Measurements from ENCODE around the gene PITPNM3. TPM values are rescaled to one million over a fixed set of nuclear protein-coding genes. Genes with fewer than 3 reads are reported as not detected.
A peak's percentile ranks its signal among the peaks of the same experiment; 100 is the strongest.

The PITPNM3 gene
- total RNA-seq, 5 donors from 2014 or later (not counting 1 experiment from before 2014, with no cell fraction given) = 0.20 to 0.98 (median 0.61) TPM

DNA sequence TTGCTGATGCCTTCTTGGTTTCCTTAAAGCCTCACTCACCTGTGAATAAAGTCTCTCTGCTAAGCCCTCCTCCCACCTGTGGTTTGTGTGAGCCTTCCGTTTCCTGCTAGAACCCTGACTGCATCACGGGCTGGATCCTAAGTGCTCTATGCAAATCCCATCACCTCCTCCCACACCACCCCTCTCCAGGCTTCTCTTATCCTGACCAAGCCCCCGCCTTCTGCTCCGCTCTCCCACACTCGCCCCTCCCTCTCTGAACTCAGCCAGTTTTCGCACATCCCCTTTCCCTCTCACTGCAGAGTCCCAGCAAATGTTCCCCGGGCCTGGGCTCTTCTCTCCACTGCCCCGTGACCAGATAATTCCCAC is 60.3 kb downstream of the PITPNM3 start:
- CTCF ChIA-PET = no interaction called here
- peaks cover 0 to 2% of the 10 kb centered on the region in 2 experiments for H3K27me3 ChIP-seq (replicated peaks in 1 of 2; ENCODE audit: control insufficient read depth in 2 of 2, extremely low read depth in 1 of 2, insufficient read depth in 2 of 2, low read length in 1 of 2)
- peak overlapping the region in 1 of 2 donors; percentile 7 for H3K4me3 ChIP-seq (ENCODE audit: control insufficient read depth in 1 of 2, extremely low read depth in 1 of 2, low read length in 1 of 2)
- 6% methylated on average over 8 of the region's 8 CpGs for WGBS (ENCODE audit: insufficient coverage)
- H3K4me3 Mint-ChIP-seq = peak overlapping the region in 2 of 3 donors; percentile 34 to 70
- H3K27ac ChIP-seq (ENCODE audit: low read length) = no peak overlapping the region
- H3K4me1 ChIP-seq (ENCODE audit: control insufficient read depth in 1 of 2, extremely low read depth in 1 of 2, insufficient read depth in 2 of 2, low read length in 2 of 2) = peaks cover 2 to 15% of the 10 kb centered on the region in 2 experiments
- no peaks in the 10 kb centered on the region for H3K9me3 Mint-ChIP-seq
- peaks cover 18 to 22% (median 20%) of the 10 kb centered on the region in 3 donors for H3K4me1 Mint-ChIP-seq
- peak; percentile 48 to 76 (median 62) for ATAC-seq (replicated peaks in 1 of 4)
- H3K9me3 ChIP-seq = no peaks in the 10 kb centered on the region
- POLR2A ChIA-PET = no interaction called here
- no peaks in the 10 kb centered on the region for H3K36me3 Mint-ChIP-seq
- H3K27me3 Mint-ChIP-seq = peaks cover 0 to 3% of the 10 kb centered on the region in 2 donors
- peak in 3 of 35 experiments; percentile 11 to 20 (median 12) for DNase-seq
- no peaks in the 10 kb centered on the region for H3K36me3 ChIP-seq (ENCODE audit: control insufficient read depth in 2 of 2, extremely low read depth in 1 of 2, insufficient read depth in 1 of 2, low read length in 1 of 2)
- no peak overlapping the region for H3K27ac Mint-ChIP-seq

DNA sequence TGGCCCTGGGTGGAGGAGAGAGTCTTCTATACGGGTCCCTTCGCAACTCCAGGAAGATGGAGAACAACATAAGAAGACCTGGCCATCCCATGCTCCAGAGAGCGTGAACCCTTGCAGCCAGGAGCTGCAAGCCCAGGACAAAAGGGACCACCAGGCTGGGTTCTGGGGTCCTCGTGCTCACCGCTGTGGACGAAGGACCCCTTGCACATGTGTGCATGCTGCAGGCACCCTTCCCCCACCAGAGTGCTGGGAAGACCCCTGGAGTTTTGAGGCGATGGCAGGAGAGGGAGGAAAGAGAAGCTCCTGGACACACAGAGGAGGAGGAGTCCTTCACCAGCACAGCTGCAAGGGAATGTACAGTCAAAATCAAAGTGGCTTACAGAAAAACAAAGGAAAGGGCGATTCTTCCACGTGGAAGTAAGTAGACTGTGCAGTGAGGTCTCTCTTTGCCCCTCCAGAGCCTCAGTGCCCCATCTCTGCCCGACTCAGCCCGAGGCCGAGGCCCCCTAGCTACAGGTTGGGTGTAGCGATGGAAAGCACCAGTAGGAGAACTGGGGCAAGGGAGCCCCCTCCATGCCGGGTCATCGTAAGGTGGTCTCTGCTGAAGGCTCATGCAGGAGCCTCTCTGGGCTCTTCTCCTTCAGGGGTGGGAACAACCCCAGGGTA is 60.8 kb downstream of the PITPNM3 start:
- ATAC-seq (replicated peaks in 1 of 4) = peak in 1 of 4 experiments; percentile 20

DNA sequence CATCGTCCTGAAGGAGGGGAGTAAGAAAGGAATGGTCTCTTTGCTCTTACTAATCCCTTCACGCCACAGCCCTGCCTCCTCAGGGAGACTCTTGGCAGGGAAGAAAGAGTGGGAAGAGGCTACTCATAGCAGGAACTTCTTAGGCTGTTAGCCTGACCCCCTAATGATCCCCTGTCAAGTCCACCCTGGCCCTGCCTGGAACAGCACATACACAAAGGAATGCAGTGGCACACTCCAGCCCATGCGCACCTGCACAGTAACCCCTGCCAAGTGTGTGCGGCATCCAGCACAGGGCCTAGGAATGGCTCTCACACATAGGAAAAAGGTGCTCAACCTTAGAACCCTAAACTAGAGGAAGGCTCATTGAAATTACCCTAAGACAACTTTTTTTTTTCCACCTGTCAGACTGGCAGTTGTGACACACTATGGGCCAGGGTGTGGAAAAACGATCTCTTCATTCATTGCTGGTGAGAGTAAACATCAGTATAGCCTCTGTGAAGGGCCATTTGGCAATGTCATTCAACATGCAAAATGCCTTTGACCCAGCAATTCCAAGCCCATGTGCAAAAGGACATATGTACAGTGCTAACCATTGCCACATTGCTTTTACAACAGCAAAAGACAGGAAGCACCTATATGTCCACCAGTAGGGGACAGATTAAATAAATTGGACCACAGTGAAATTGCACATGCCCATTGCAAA is 62.0 kb downstream of the PITPNM3 start:
- H3K4me1 ChIP-seq (ENCODE audit: control insufficient read depth in 1 of 2, extremely low read depth in 1 of 2, insufficient read depth in 2 of 2, low read length in 2 of 2) = peaks cover 2 to 15% of the 10 kb centered on the region in 2 experiments
- peaks cover 18 to 22% (median 20%) of the 10 kb centered on the region in 3 donors for H3K4me1 Mint-ChIP-seq
- WGBS (ENCODE audit: insufficient coverage) = 50% methylated on average over 1 of the region's 5 CpGs
- no peaks in the 10 kb centered on the region for H3K9me3 ChIP-seq
- H3K27ac Mint-ChIP-seq = no peak overlapping the region
- H3K9me3 Mint-ChIP-seq = no peaks in the 10 kb centered on the region
- no peak overlapping the region for H3K27ac ChIP-seq (ENCODE audit: low read length)
- H3K36me3 Mint-ChIP-seq = no peaks in the 10 kb centered on the region
- CTCF ChIA-PET = no interaction called here
- H3K36me3 ChIP-seq (ENCODE audit: control insufficient read depth in 2 of 2, extremely low read depth in 1 of 2, insufficient read depth in 1 of 2, low read length in 1 of 2) = no peaks in the 10 kb centered on the region
- POLR2A ChIA-PET = no interaction called here
- peaks cover 3 to 4% of the 10 kb centered on the region in 2 donors for H3K27me3 Mint-ChIP-seq
- no peak for ATAC-seq (replicated peaks in 1 of 4)
- H3K4me3 Mint-ChIP-seq = no peak overlapping the region
- DNase-seq = peak in 1 of 35 experiments; percentile 21
- H3K4me3 ChIP-seq (ENCODE audit: control insufficient read depth in 1 of 2, extremely low read depth in 1 of 2, low read length in 1 of 2) = no peak overlapping the region
- H3K27me3 ChIP-seq (replicated peaks in 1 of 2; ENCODE audit: control insufficient read depth in 2 of 2, extremely low read depth in 1 of 2, insufficient read depth in 2 of 2, low read length in 1 of 2) = peaks cover 0 to 5% of the 10 kb centered on the region in 2 experiments

More for the DNA sequence above, 60.8 kb downstream of the PITPNM3 start:
- Histone ChIP-seq H3K4me1 (ENCODE audit: control insufficient read depth in 1 of 2, extremely low read depth in 1 of 2, insufficient read depth in 2 of 2, low read length in 2 of 2) (peaks cover 2 to 15% of the 10 kb centered on the region in 2 experiments), H3K9me3 (no peaks in the 10 kb centered on the region), H3K4me3 (ENCODE audit: control insufficient read depth in 1 of 2, extremely low read depth in 1 of 2, low read length in 1 of 2) (peak overlapping the region in 1 of 2 donors; percentile 7), H3K27ac (ENCODE audit: low read length) (no peak overlapping the region), H3K36me3 (ENCODE audit: control insufficient read depth in 2 of 2, extremely low read depth in 1 of 2, insufficient read depth in 1 of 2, low read length in 1 of 2) (no peaks in the 10 kb centered on the region), H3K27me3 (replicated peaks in 1 of 2; ENCODE audit: control insufficient read depth in 2 of 2, extremely low read depth in 1 of 2, insufficient read depth in 2 of 2, low read length in 1 of 2) (peaks cover 0 to 2% of the 10 kb centered on the region in 2 experiments)
- H3K4me1 Mint-ChIP-seq = peaks cover 18 to 22% (median 20%) of the 10 kb centered on the region in 3 donors
- H3K27me3 Mint-ChIP-seq = peaks cover 0 to 3% of the 10 kb centered on the region in 2 donors
- H3K9me3 Mint-ChIP-seq = no peaks in the 10 kb centered on the region
- H3K4me3 Mint-ChIP-seq = peak overlapping the region in 1 of 3 donors; percentile 70
- peak overlapping the region in 1 of 2 donors; percentile 23 for H3K27ac Mint-ChIP-seq
- no peaks in the 10 kb centered on the region for H3K36me3 Mint-ChIP-seq
- 43% methylated on average over 8 of the region's 15 CpGs for WGBS (ENCODE audit: insufficient coverage)
- ChIA-PET CTCF (no interaction called here), POLR2A (interaction anchor here in 1 of 2 donors (0.6 kb wide), 1 partner anchor 124 kb away, joined by 4 read pairs; no protein-coding TSS in a partner anchor)
- DNase-seq = peak in 2 of 35 experiments; percentile 5 to 11

DNA sequence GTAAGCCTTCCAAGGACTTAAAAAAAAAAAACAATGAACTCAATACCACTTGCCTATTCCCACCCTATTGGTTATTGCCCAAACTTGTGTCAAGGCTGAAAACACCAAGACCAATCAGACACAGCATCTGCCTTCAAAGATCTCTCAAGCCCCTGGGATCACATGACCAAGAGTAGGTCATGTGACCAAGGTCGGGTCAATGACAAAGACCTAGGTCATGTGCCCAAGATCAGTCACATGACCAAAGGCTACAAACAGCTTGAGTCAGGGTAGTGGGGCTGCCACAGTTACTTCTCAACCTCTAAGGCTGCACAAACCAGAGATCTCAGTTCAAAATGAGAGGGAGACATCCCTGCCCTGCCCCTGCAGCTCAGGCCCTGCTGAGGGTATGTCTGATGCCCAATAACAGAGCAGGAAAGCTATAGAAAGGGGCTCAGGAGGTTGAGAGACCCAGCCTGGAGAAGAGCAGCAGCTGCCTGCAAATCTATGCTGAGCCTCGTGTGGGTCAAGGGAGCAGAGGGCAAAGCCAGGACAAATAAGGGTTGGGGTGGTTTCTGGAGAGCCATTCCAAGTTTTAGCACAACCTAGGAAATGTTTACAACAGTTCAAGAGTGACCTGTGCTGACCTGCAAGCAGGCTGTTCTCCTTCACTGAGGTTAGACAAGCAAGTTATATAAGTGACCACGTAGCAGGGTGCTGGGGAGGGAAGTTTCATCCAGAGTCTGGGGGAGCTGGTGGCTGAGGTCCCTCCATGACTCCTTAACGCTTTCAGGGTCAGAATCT is 63.3 kb downstream of the PITPNM3 start:
- CTCF ChIA-PET = no interaction called here

DNA sequence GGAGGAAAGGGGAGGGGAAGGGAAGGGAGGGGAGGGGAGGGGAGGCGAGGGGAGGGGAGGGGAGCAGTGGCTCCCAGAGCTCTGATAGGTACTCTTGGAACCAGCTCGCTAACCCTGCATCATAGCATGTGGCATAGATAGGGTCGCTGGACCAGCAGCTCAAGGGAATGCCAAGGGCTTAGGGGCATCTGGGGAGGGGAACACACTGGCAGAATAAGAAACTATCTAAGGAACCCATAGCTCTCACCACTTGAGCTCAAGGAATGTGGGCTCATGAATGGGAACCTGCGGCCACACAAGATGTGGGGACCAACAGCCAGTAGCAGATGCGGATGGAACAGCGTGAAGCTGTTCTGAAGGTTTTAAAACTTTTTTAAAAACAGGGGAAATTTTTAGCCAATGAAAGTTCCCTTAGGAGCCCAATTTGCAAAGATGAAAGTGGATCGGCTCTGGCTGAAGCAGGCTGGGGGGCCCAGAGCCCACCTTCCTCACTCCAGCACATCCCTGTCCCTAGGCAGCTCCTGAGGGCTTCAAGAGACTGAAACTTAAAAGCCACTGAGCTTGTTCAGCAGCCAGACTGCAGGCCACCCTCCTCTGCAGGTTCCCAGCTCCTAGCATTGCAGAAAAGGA is 65.2 kb downstream of the PITPNM3 start:
- no peak overlapping the region for H3K27ac Mint-ChIP-seq
- no peak overlapping the region for H3K27ac ChIP-seq (ENCODE audit: low read length)
- peaks cover 12% of the 10 kb centered on the region in 3 donors for H3K4me1 Mint-ChIP-seq
- peaks cover 10 to 14% of the 10 kb centered on the region in 2 donors for H3K27me3 Mint-ChIP-seq
- no peak for ATAC-seq (replicated peaks in 1 of 4)
- no peak overlapping the region for H3K4me3 ChIP-seq (ENCODE audit: control insufficient read depth in 1 of 2, extremely low read depth in 1 of 2, low read length in 1 of 2)
- H3K36me3 ChIP-seq (ENCODE audit: control insufficient read depth in 2 of 2, extremely low read depth in 1 of 2, insufficient read depth in 1 of 2, low read length in 1 of 2) = no peaks in the 10 kb centered on the region
- H3K36me3 Mint-ChIP-seq = no peaks in the 10 kb centered on the region
- H3K4me3 Mint-ChIP-seq = no peak overlapping the region
- no peaks in the 10 kb centered on the region for H3K9me3 Mint-ChIP-seq
- ChIA-PET CTCF (no interaction called here), POLR2A (no interaction called here)
- H3K27me3 ChIP-seq (replicated peaks in 1 of 2; ENCODE audit: control insufficient read depth in 2 of 2, extremely low read depth in 1 of 2, insufficient read depth in 2 of 2, low read length in 1 of 2) = peaks cover 0 to 28% of the 10 kb centered on the region in 2 experiments
- no CpG with 5 or more reads among the region's 7 CpGs for WGBS (ENCODE audit: insufficient coverage)
- H3K9me3 ChIP-seq = no peaks in the 10 kb centered on the region
- no peak for DNase-seq
- peaks cover 2 to 9% of the 10 kb centered on the region in 2 experiments for H3K4me1 ChIP-seq (ENCODE audit: control insufficient read depth in 1 of 2, extremely low read depth in 1 of 2, insufficient read depth in 2 of 2, low read length in 2 of 2)

More for the DNA sequence above, 63.3 kb downstream of the PITPNM3 start:
- H3K9me3 Mint-ChIP-seq = no peaks in the 10 kb centered on the region
- 58% methylated on average over 3 of the region's 4 CpGs for WGBS (ENCODE audit: insufficient coverage)
- Histone ChIP-seq H3K27ac (ENCODE audit: low read length) (no peak overlapping the region), H3K4me1 (ENCODE audit: control insufficient read depth in 1 of 2, extremely low read depth in 1 of 2, insufficient read depth in 2 of 2, low read length in 2 of 2) (peaks cover 2 to 15% of the 10 kb centered on the region in 2 experiments), H3K9me3 (no peaks in the 10 kb centered on the region), H3K36me3 (ENCODE audit: control insufficient read depth in 2 of 2, extremely low read depth in 1 of 2, insufficient read depth in 1 of 2, low read length in 1 of 2) (no peaks in the 10 kb centered on the region), H3K27me3 (replicated peaks in 1 of 2; ENCODE audit: control insufficient read depth in 2 of 2, extremely low read depth in 1 of 2, insufficient read depth in 2 of 2, low read length in 1 of 2) (peaks cover 0 to 14% of the 10 kb centered on the region in 2 experiments), H3K4me3 (ENCODE audit: control insufficient read depth in 1 of 2, extremely low read depth in 1 of 2, low read length in 1 of 2) (no peak overlapping the region)
- ATAC-seq (replicated peaks in 1 of 4) = no peak
- no peak overlapping the region for H3K4me3 Mint-ChIP-seq
- no peaks in the 10 kb centered on the region for H3K36me3 Mint-ChIP-seq
- H3K27ac Mint-ChIP-seq = no peak overlapping the region
- peaks cover 5 to 8% of the 10 kb centered on the region in 2 donors for H3K27me3 Mint-ChIP-seq
- no peak for DNase-seq
- POLR2A ChIA-PET = no interaction called here
- peaks cover 18 to 22% (median 20%) of the 10 kb centered on the region in 3 donors for H3K4me1 Mint-ChIP-seq

Data from T-cell (primary cell).